Kasumi-1 (cell line): ENCODE results near the gene SRY.
"Not testable (repeated sequence)": the region's sequence is repeated elsewhere in the genome, so short reads cannot be mapped to it uniquely, and the experiment has no call there.

Source experiments
- DNase-seq, 2 experiments: peaks; one replicate each; lab custom pipeline; 2025; lab: John Stamatoyannopoulos, UW

SRY gene

GRCh38 chrY:2787600-2787999 lies at the start of gene SRY:
Gene SRY, minus strand, starts transcription at chrY:2787682. Its CDS starts 79 bp downstream, at chrY:2787603.
- no peak for DNase-seq

- no peak for DNase-seq
These were observed 49.6 kb upstream of the SRY start for GRCh38 chrY:2837078-2837477.

GRCh38 chrY:2835230-2835629 lies 47.7 kb upstream of the SRY start:
- DNase-seq: no peak

GRCh38 chrY:2828497-2828896 lies 41.0 kb upstream of the SRY start:
- DNase-seq: no peak

- no peak for DNase-seq
These were observed 37.0 kb upstream of the SRY start for GRCh38 chrY:2824471-2824870.

- DNase-seq: not testable (repeated sequence)
These were observed 29.8 kb upstream of the SRY start for GRCh38 chrY:2817146-2817896.

GRCh38 chrY:2800246-2800645 lies 12.8 kb upstream of the SRY start:
- no peak for DNase-seq

- DNase-seq: no peak
These were observed 10.5 kb upstream of the SRY start for GRCh38 chrY:2797991-2798390.

- no peak for DNase-seq
These were observed 9.6 kb upstream of the SRY start for GRCh38 chrY:2796977-2797523.

- no peak for DNase-seq
These were observed 2.3 kb upstream of the SRY start for GRCh38 chrY:2789756-2790155.

- DNase-seq: no peak
These were observed 488 bp downstream of the SRY start for GRCh38 chrY:2786876-2787512.
